ENCODE results near the gene COL9A2.

DNA sequence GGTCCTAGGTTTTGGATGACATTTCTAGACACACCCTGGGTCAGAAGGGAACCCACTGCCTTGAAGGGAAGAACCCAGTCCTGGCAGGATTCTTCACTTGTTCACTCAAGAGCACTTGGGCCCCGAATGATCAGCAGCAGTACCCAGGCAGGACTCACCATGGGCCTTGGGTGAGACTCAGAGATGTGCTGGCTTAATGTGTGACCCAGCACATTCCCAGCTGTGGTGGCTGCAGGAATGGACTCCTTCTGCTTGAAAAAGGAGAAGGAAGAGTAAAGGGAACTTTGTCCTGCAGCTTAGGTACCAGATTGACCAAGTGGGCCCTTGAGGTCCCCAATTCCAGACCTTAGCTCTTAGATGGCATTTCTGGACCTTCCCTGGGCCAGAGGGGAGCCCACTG lies 44.1 kb upstream of the COL9A2 start:
- TF ChIP-seq EZH2 (IDR thresholded peaks at IDR 0.05; ENCODE audit: borderline replicate concordance, low read depth, low read length, severe bottlenecking) (no peak), CTCF (IDR thresholded peaks at IDR 0.05; ENCODE audit: borderline replicate concordance, extremely low read depth, low read length, poor library complexity, severe bottlenecking) (no peak)
